Left lung (tissue), 10 donors: ENCODE measurements around the gene SHISA8. TPM values are rescaled to one million over a fixed set of nuclear protein-coding genes. Genes with fewer than 3 reads are reported as not detected.

Experiments used
- ATAC-seq: fragments of 200-7000 bp; cut with Tn5 transposase; one replicate; pipeline ENCODE4 v1.9.1; 2020; ENCODE audit warnings: moderate library complexity
- DNase-seq, 4 donors: peaks; one replicate each; pipeline ENCODE4 v3.0.0-alpha.2; 2013 to 2020
- H3K27ac ChIP-seq, 2 donors: fragments of 200-600 bp; sonication (generic) in 1 of 2; one replicate each; pipeline versions ENCODE4 v1.5.0 to v1.8.0; 2020 to 2021
- H3K27me3 ChIP-seq, 2 donors: fragments of 200-600 bp; sonication (generic) in 1 of 2; one replicate each; pipeline versions ENCODE4 v1.5.0 to v1.8.0; 2020 to 2021
- H3K36me3 ChIP-seq, 2 donors: fragments of 200-600 bp; sonication (generic) in 1 of 2; one replicate each; pipeline versions ENCODE4 v1.5.0 to v1.8.0; 2020 to 2021
- H3K4me1 ChIP-seq, 2 donors: fragments of 200-600 bp; one replicate each; pipeline ENCODE4 v1.8.0; 2021
- H3K4me3 ChIP-seq, 2 donors: fragments of 200-600 bp; sonication (generic) in 1 of 2; one replicate each; pipeline versions ENCODE4 v1.5.0 to v1.8.0; 2020 to 2021; ENCODE audit warnings: mild to moderate bottlenecking in 1 of 2
- H3K9me3 ChIP-seq, 2 donors: fragments of 200-600 bp; sonication (generic) in 1 of 2; one replicate each; pipeline versions ENCODE4 v1.5.0 to v1.8.0; 2020 to 2021
- CTCF ChIP-seq, 2 donors: fragments of 200-600 bp; sonication (generic) in 1 of 2; IDR thresholded peaks; one replicate each; pipeline versions ENCODE4 v1.5.0 to v1.8.0; 2021; ENCODE audit warnings: antibody characterized with exemption in 2 of 2
- intact Hi-C, 2 donors: fragments of 100-400 bp; cut with DNase I; formaldehyde crosslinking; loops; one replicate each; pipeline versions ENCODE4 v1.11.2 to v1.14.2; 2022
- polyA plus RNA-seq, 6 donors: library from polyadenylated mRNA; unstranded; fragments of 120-200 nt; gene quantifications; one replicate each; pipeline ENCODE4 v1.2.1, GENCODE V29; 2013; ENCODE audit not compliant: insufficient read length in 6 of 6
- total RNA-seq, 2 donors: library from RNA; stranded (reverse); fragmentation: NEBNext Ultra II Directional; extraction: Animal tissue kit (Norgen Biotek cat#: 25700); gene quantifications; one replicate each; pipeline ENCODE4 v1.2.1, GENCODE V29; 2021
- donor health status: DM: no; HTN: yes; CAD: no.
- donor health status: DM: no; HTN: no; CAD: no.

SHISA8 gene
- total and polyA plus RNA-seq, 8 donors, result 0.11 to 0.24 TPM; not detected in 6

- Histone ChIP-seq H3K36me3 (peaks cover 0 to 100% of the 10 kb centered on the region in 2 donors), H3K27me3 (no peaks in the 10 kb centered on the region), H3K4me1 (no peaks in the 10 kb centered on the region), H3K27ac (no peak overlapping the region), H3K4me3 (no peak overlapping the region), H3K9me3 (no peaks in the 10 kb centered on the region)
- no peak for TF ChIP-seq CTCF (IDR thresholded peaks at IDR 0.05)
- no peak for ATAC-seq
- no peak for DNase-seq
- intact Hi-C loops, result no loop called here
These were observed 14.1 kb downstream of the SHISA8 start for GRCh38 chr22:41900652-41901312.

GRCh38 chr22:41899992-41900651, 14.8 kb downstream of the SHISA8 start:
- Histone ChIP-seq H3K27ac (no peak overlapping the region), H3K4me1 (no peaks in the 10 kb centered on the region), H3K9me3 (no peaks in the 10 kb centered on the region), H3K36me3 (peaks cover 0 to 100% of the 10 kb centered on the region in 2 donors), H3K27me3 (no peaks in the 10 kb centered on the region), H3K4me3 (no peak overlapping the region)
- TF ChIP-seq CTCF (IDR thresholded peaks at IDR 0.05), result no peak
- DNase-seq (no peak), ATAC-seq (no peak)
- intact Hi-C loops, result no loop called here

- no peaks in the 10 kb centered on the region for H3K4me1 ChIP-seq
- peaks cover 0 to 100% of the 10 kb centered on the region in 2 donors for H3K36me3 ChIP-seq
- no peaks in the 10 kb centered on the region for H3K27me3 ChIP-seq
- no peak overlapping the region for H3K4me3 ChIP-seq
- H3K27ac ChIP-seq, result no peak overlapping the region
- ATAC-seq (no peak), DNase-seq (no peak)
- no peaks in the 10 kb centered on the region for H3K9me3 ChIP-seq
- no peak for TF ChIP-seq CTCF (IDR thresholded peaks at IDR 0.05)
- intact Hi-C loops, result no loop called here
These were observed 15.8 kb downstream of the SHISA8 start for GRCh38 chr22:41899110-41899509.

GRCh38 chr22:41898645-41899044, 16.2 kb downstream of the SHISA8 start:
- H3K27ac ChIP-seq, result no peak overlapping the region
- peaks cover 0 to 100% of the 10 kb centered on the region in 2 donors for H3K36me3 ChIP-seq
- intact Hi-C loops, result no loop called here
- DNase-seq, result peak in 1 of 4 donors; percentile 41
- no peak overlapping the region for H3K4me3 ChIP-seq
- no peak for ATAC-seq
- no peaks in the 10 kb centered on the region for H3K9me3 ChIP-seq
- no peaks in the 10 kb centered on the region for H3K27me3 ChIP-seq
- no peak for TF ChIP-seq CTCF (IDR thresholded peaks at IDR 0.05)
- no peaks in the 10 kb centered on the region for H3K4me1 ChIP-seq

GRCh38 chr22:41893591-41894375, 21.1 kb downstream of the SHISA8 start:
- no peaks in the 10 kb centered on the region for H3K4me1 ChIP-seq
- H3K27me3 ChIP-seq, result no peaks in the 10 kb centered on the region
- no peaks in the 10 kb centered on the region for H3K9me3 ChIP-seq
- H3K4me3 ChIP-seq, result no peak overlapping the region
- ATAC-seq (no peak), DNase-seq (no peak)
- no peak for TF ChIP-seq CTCF (IDR thresholded peaks at IDR 0.05)
- H3K36me3 ChIP-seq, result peaks cover 0 to 99% of the 10 kb centered on the region in 2 donors
- no peak overlapping the region for H3K27ac ChIP-seq
- intact Hi-C loops, result no loop called here
